Muscle of leg (tissue), 11 donors: ENCODE data around the gene C8A. TPM values are rescaled to one million over a fixed set of nuclear protein-coding genes. Genes with fewer than 3 reads are reported as not detected.

Experiments
- DNase-seq: peaks from one replicate; pipeline ENCODE4 v3.0.0; 2013
- H3K27ac ChIP-seq: one replicate; pipeline ENCODE4 v1.5.1; 2013; ENCODE audit warnings: mild to moderate bottlenecking, low read length, control low read depth
- H3K27me3 ChIP-seq: one replicate; pipeline ENCODE4 v1.6.1; 2013; ENCODE audit warnings: low read length; ENCODE audit not compliant: control insufficient read depth, insufficient read depth
- H3K36me3 ChIP-seq: one replicate; pipeline ENCODE4 v1.6.1; 2013; ENCODE audit warnings: low read length; ENCODE audit not compliant: control insufficient read depth, insufficient read depth
- H3K4me1 ChIP-seq: one replicate; pipeline ENCODE4 v1.6.1; 2013; ENCODE audit warnings: low read length; ENCODE audit not compliant: control insufficient read depth, insufficient read depth
- H3K4me3 ChIP-seq: one replicate; pipeline ENCODE4 v1.5.1; 2013; ENCODE audit warnings: low read length, control low read depth
- H3K9me3 ChIP-seq: replicated peaks from 2 replicates; pipeline ENCODE4 v1.6.1; 2013; ENCODE audit warnings: low read depth, low read length; ENCODE audit not compliant: control insufficient read depth
- WGBS: methylation state at CpG from one replicate; pipeline ENCODE4 v1.1.5; 2013; ENCODE audit warnings: missing lambda C conversion rate; ENCODE audit not compliant: insufficient coverage; 5-methylcytosine and 5-hydroxymethylcytosine counted together
- polyA plus RNA-seq, 8 donors: library from polyadenylated mRNA; unstranded; fragments of 120-200 nt; gene quantifications; one replicate each; pipeline versions ENCODE4 v1.2.1 to v1.2.3, GENCODE V29; 2013; ENCODE audit warnings: inconsistent platforms in 1 of 8, low replicate concordance in 1 of 8; ENCODE audit not compliant: insufficient read length in 8 of 8, insufficient read depth in 1 of 8
- total RNA-seq: library from RNA; stranded (reverse); fragments of 120-200 nt; gene quantifications from one replicate; pipeline ENCODE4 v1.2.4, GENCODE V29; 2013

The C8A gene
- total and polyA plus RNA-seq, 9 donors: 0.33 TPM; not detected in 8

- peak; percentile 4 for DNase-seq
- Histone ChIP-seq H3K4me1 (no peaks in the 10 kb centered on the region), H3K27me3 (no peaks in the 10 kb centered on the region), H3K9me3 (no peaks in the 10 kb centered on the region), H3K4me3 (no peak overlapping the region), H3K27ac (no peak overlapping the region), H3K36me3 (no peaks in the 10 kb centered on the region)
- 21% methylated on average over 2 of the region's 3 CpGs for WGBS
Observed at GRCh38 chr1:56957931-56958330, 103.3 kb downstream of the C8A start.

GRCh38 chr1:56958526-56958925, 103.9 kb downstream of the C8A start:
- WGBS: 37% methylated on average over 2 of the region's 2 CpGs

GRCh38 chr1:56961426-56961825, 106.8 kb downstream of the C8A start:
- no peak for DNase-seq
- H3K4me3 ChIP-seq: no peak overlapping the region
- H3K27ac ChIP-seq: no peak overlapping the region
- H3K27me3 ChIP-seq: no peaks in the 10 kb centered on the region
- no peaks in the 10 kb centered on the region for H3K9me3 ChIP-seq
- no peaks in the 10 kb centered on the region for H3K36me3 ChIP-seq
- no peaks in the 10 kb centered on the region for H3K4me1 ChIP-seq
- WGBS: no CpG with 5 or more reads among the region's 10 CpGs

More at GRCh38 chr1:56958526-56958925, 103.9 kb downstream of the C8A start:
- no peaks in the 10 kb centered on the region for H3K9me3 ChIP-seq
- no peaks in the 10 kb centered on the region for H3K36me3 ChIP-seq
- no peak for DNase-seq
- no peaks in the 10 kb centered on the region for H3K27me3 ChIP-seq
- H3K27ac ChIP-seq: no peak overlapping the region
- no peaks in the 10 kb centered on the region for H3K4me1 ChIP-seq
- H3K4me3 ChIP-seq: no peak overlapping the region

- no peaks in the 10 kb centered on the region for H3K36me3 ChIP-seq
- peaks cover under 1% of the 10 kb centered on the region for H3K9me3 ChIP-seq
- no peak overlapping the region for H3K4me3 ChIP-seq
- no peak overlapping the region for H3K27ac ChIP-seq
- DNase-seq: no peak
- H3K27me3 ChIP-seq: no peaks in the 10 kb centered on the region
- no CpG with 5 or more reads among the region's 4 CpGs for WGBS
- no peaks in the 10 kb centered on the region for H3K4me1 ChIP-seq
Observed at GRCh38 chr1:56963667-56964066, 109.1 kb downstream of the C8A start.

GRCh38 chr1:56964349-56965017, 109.9 kb downstream of the C8A start:
- no peak overlapping the region for H3K4me3 ChIP-seq
- DNase-seq: no peak
- H3K4me1 ChIP-seq: no peaks in the 10 kb centered on the region
- WGBS: 85% methylated on average over 5 of the region's 9 CpGs
- no peaks in the 10 kb centered on the region for H3K36me3 ChIP-seq
- no peaks in the 10 kb centered on the region for H3K27me3 ChIP-seq
- peaks cover 4% of the 10 kb centered on the region for H3K9me3 ChIP-seq
- H3K27ac ChIP-seq: no peak overlapping the region

- Histone ChIP-seq H3K27me3 (no peaks in the 10 kb centered on the region), H3K9me3 (peaks cover 4% of the 10 kb centered on the region), H3K4me1 (no peaks in the 10 kb centered on the region), H3K36me3 (no peaks in the 10 kb centered on the region), H3K4me3 (no peak overlapping the region), H3K27ac (no peak overlapping the region)
- no peak for DNase-seq
- 100% methylated on average over 1 of the region's 3 CpGs for WGBS
Observed at GRCh38 chr1:56965191-56965590, 110.6 kb downstream of the C8A start.

- no peak for DNase-seq
- 83% methylated on average over 1 of the region's 3 CpGs for WGBS
- Histone ChIP-seq H3K4me3 (no peak within 1 kb of the TSS), H3K4me1 (no peaks in the 10 kb centered on the region), H3K36me3 (no peaks in the 10 kb centered on the region), H3K27me3 (no peaks in the 10 kb centered on the region), H3K9me3 (peaks cover 4% of the 10 kb centered on the region), H3K27ac (no peak within 1 kb of the TSS)
Observed at GRCh38 chr1:56965916-56966697, 111.5 kb downstream of the C8A start, which contains the start of gene C8B. TSS of gene C8B (minus strand) at chr1:56966015. CDS start at chr1:56965948, 67 bp downstream.

GRCh38 chr1:56966698-56966999, 112.1 kb downstream of the C8A start:
- no peak overlapping the region for H3K4me3 ChIP-seq
- no peaks in the 10 kb centered on the region for H3K36me3 ChIP-seq
- DNase-seq: no peak
- no peaks in the 10 kb centered on the region for H3K27me3 ChIP-seq
- no CpG with 5 or more reads among the region's 1 CpG for WGBS
- H3K9me3 ChIP-seq: peaks cover 4% of the 10 kb centered on the region
- no peak overlapping the region for H3K27ac ChIP-seq
- H3K4me1 ChIP-seq: no peaks in the 10 kb centered on the region

GRCh38 chr1:56967355-56967754, 112.8 kb downstream of the C8A start:
- Histone ChIP-seq H3K4me3 (no peak overlapping the region), H3K9me3 (peaks cover 4% of the 10 kb centered on the region), H3K4me1 (no peaks in the 10 kb centered on the region), H3K27me3 (no peaks in the 10 kb centered on the region), H3K36me3 (no peaks in the 10 kb centered on the region), H3K27ac (no peak overlapping the region)
- DNase-seq: no peak
- WGBS: no CpG with 5 or more reads among the region's 3 CpGs
